Sigmoid colon (tissue), 4 donors: ENCODE measurements around the gene ANKAR.

Experiments used
- CTCF ChIP-seq, 4 experiments: fragments of 450-650 bp in 3 of 4; fragments of 200-600 bp in 1 of 4; IDR thresholded peaks; one replicate each; pipeline ENCODE4 v1.5.1; 2016 to 2019; ENCODE audit warnings: antibody characterized with exemption in 4 of 4, mild to moderate bottlenecking in 3 of 4, moderate library complexity in 2 of 4
- POLR2A ChIP-seq, 2 donors: fragments of 450-650 bp; IDR thresholded peaks; one replicate each; pipeline ENCODE4 v1.6.1; 2016; ENCODE audit warnings: antibody characterized with exemption in 2 of 2, mild to moderate bottlenecking in 2 of 2, moderate library complexity in 2 of 2
- POLR2AphosphoS5 ChIP-seq, 4 donors: sonication (generic); formaldehyde crosslinking; IDR thresholded peaks; one replicate each; pipeline ENCODE4 v1.6.1; 2017; ENCODE audit warnings: antibody characterized with exemption in 4 of 4

GRCh38 chr2:189625636-189626035 lies 48.8 kb upstream of the ANKAR start:
- TF ChIP-seq POLR2A (IDR thresholded peaks at IDR 0.05) (no peak), CTCF (IDR thresholded peaks at IDR 0.05) (no peak), POLR2AphosphoS5 (IDR thresholded peaks at IDR 0.05) (no peak)
